Left lung (tissue), 10 donors: ENCODE measurements around the gene MAML1. TPM values are rescaled to one million over a fixed set of nuclear protein-coding genes. Genes with fewer than 3 reads are reported as not detected.

ENCODE experiments used
- ATAC-seq: fragments of 200-7000 bp; cut with Tn5 transposase; one replicate; pipeline ENCODE4 v1.9.1; 2020; ENCODE audit warnings: moderate library complexity
- DNase-seq, 4 donors: peaks; one replicate each; pipeline ENCODE4 v3.0.0-alpha.2; 2013 to 2020
- H3K27ac ChIP-seq, 2 donors: fragments of 200-600 bp; sonication (generic) in 1 of 2; one replicate each; pipeline versions ENCODE4 v1.5.0 to v1.8.0; 2020 to 2021
- H3K27me3 ChIP-seq, 2 donors: fragments of 200-600 bp; sonication (generic) in 1 of 2; one replicate each; pipeline versions ENCODE4 v1.5.0 to v1.8.0; 2020 to 2021
- H3K36me3 ChIP-seq, 2 donors: fragments of 200-600 bp; sonication (generic) in 1 of 2; one replicate each; pipeline versions ENCODE4 v1.5.0 to v1.8.0; 2020 to 2021
- H3K4me1 ChIP-seq, 2 donors: fragments of 200-600 bp; one replicate each; pipeline ENCODE4 v1.8.0; 2021
- H3K4me3 ChIP-seq, 2 donors: fragments of 200-600 bp; sonication (generic) in 1 of 2; one replicate each; pipeline versions ENCODE4 v1.5.0 to v1.8.0; 2020 to 2021; ENCODE audit warnings: mild to moderate bottlenecking in 1 of 2
- H3K9me3 ChIP-seq, 2 donors: fragments of 200-600 bp; sonication (generic) in 1 of 2; one replicate each; pipeline versions ENCODE4 v1.5.0 to v1.8.0; 2020 to 2021
- CTCF ChIP-seq, 2 donors: fragments of 200-600 bp; sonication (generic) in 1 of 2; IDR thresholded peaks; one replicate each; pipeline versions ENCODE4 v1.5.0 to v1.8.0; 2021; ENCODE audit warnings: antibody characterized with exemption in 2 of 2
- intact Hi-C, 2 donors: fragments of 100-400 bp; cut with DNase I; formaldehyde crosslinking; loops; one replicate each; pipeline versions ENCODE4 v1.11.2 to v1.14.2; 2022
- polyA plus RNA-seq, 6 donors: library from polyadenylated mRNA; unstranded; fragments of 120-200 nt; gene quantifications; one replicate each; pipeline ENCODE4 v1.2.1, GENCODE V29; 2013; ENCODE audit not compliant: insufficient read length in 6 of 6
- total RNA-seq, 2 donors: library from RNA; stranded (reverse); fragmentation: NEBNext Ultra II Directional; extraction: Animal tissue kit (Norgen Biotek cat#: 25700); gene quantifications; one replicate each; pipeline ENCODE4 v1.2.1, GENCODE V29; 2021
- donor health status: DM: no; HTN: yes; CAD: no.
- donor health status: DM: no; HTN: no; CAD: no.

MAML1 gene
- total and polyA plus RNA-seq, 8 donors: 23.8 to 48.1 (median 43.9) TPM

- H3K4me1 ChIP-seq: peaks cover 7 to 53% of the 10 kb centered on the region in 2 donors
- no peaks in the 10 kb centered on the region for H3K27me3 ChIP-seq
- H3K4me3 ChIP-seq: no peak overlapping the region
- H3K27ac ChIP-seq: peak overlapping the region in 1 of 2 donors; percentile 11
- intact Hi-C loops: no loop called here
- no peak for DNase-seq
- no peak for ATAC-seq
- H3K36me3 ChIP-seq: peaks cover 0 to 66% of the 10 kb centered on the region in 2 donors
- no peaks in the 10 kb centered on the region for H3K9me3 ChIP-seq
- no peak for TF ChIP-seq CTCF (IDR thresholded peaks at IDR 0.05)
Observed at GRCh38 chr5:179729303-179729702, 3.3 kb upstream of the MAML1 start.

DNA sequence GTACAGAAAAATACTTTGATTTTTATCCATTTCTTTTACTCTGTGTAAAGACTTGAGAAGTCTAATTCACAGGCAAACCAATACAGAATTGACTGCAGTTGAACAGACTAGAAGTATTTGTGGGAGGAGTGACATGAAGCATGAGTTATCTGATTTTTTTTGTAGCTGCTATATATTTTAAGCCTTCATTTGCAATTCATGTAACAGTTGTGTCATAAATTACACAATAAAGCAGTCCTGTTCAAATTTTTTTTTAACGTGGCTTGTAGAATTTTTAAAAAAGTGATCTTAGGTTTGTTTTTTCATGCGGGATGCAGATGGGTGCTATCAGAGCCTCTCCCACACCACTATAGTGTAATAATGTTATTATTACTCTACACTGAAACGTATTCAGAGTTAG is 2.9 kb upstream of the MAML1 start:
- H3K27me3 ChIP-seq: no peaks in the 10 kb centered on the region
- H3K4me3 ChIP-seq: no peak overlapping the region
- H3K36me3 ChIP-seq: peaks cover 0 to 61% of the 10 kb centered on the region in 2 donors
- DNase-seq: no peak
- no peak for ATAC-seq
- peaks cover 10 to 58% of the 10 kb centered on the region in 2 donors for H3K4me1 ChIP-seq
- no peaks in the 10 kb centered on the region for H3K9me3 ChIP-seq
- H3K27ac ChIP-seq: peak overlapping the region in 1 of 2 donors; percentile 96
- intact Hi-C loops: no loop called here
- TF ChIP-seq CTCF (IDR thresholded peaks at IDR 0.05): no peak

DNA sequence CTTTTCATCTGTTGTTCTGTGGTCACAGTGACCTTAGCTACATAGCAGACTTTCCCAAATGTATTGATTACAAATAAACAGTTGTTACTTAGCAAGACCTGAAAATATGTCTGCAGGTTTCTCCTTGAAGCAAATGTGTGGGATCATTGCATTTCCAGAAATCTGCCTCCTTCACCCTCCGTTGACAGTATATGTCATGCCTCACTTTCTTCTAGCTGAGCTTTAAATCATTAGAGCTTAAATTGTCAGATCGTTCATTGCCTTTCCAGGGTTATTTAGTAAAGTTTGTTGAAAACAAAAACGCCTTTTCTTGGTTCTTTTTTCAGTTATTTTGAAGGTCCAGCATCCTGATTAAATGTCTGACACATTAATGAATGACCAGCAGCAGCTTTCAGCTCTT is 2.3 kb upstream of the MAML1 start:
- no peak overlapping the region for H3K4me3 ChIP-seq
- TF ChIP-seq CTCF (IDR thresholded peaks at IDR 0.05): no peak
- ATAC-seq (no peak), DNase-seq (no peak)
- H3K36me3 ChIP-seq: peaks cover 0 to 55% of the 10 kb centered on the region in 2 donors
- peak overlapping the region in 1 of 2 donors; percentile 96 for H3K27ac ChIP-seq
- H3K9me3 ChIP-seq: no peaks in the 10 kb centered on the region
- H3K27me3 ChIP-seq: no peaks in the 10 kb centered on the region
- intact Hi-C loops: no loop called here
- H3K4me1 ChIP-seq: peaks cover 10 to 64% of the 10 kb centered on the region in 2 donors

- Histone ChIP-seq H3K4me3 (no peak overlapping the region), H3K27ac (peak overlapping the region in 1 of 2 donors; percentile 96), H3K9me3 (no peaks in the 10 kb centered on the region), H3K36me3 (peaks cover 0 to 50% of the 10 kb centered on the region in 2 donors), H3K27me3 (no peaks in the 10 kb centered on the region), H3K4me1 (peaks cover 10 to 69% of the 10 kb centered on the region in 2 donors)
- intact Hi-C loops: no loop called here
- no peak for ATAC-seq
- no peak for DNase-seq
- no peak for TF ChIP-seq CTCF (IDR thresholded peaks at IDR 0.05)
Observed at GRCh38 chr5:179730852-179731251, 1.8 kb upstream of the MAML1 start.

DNA sequence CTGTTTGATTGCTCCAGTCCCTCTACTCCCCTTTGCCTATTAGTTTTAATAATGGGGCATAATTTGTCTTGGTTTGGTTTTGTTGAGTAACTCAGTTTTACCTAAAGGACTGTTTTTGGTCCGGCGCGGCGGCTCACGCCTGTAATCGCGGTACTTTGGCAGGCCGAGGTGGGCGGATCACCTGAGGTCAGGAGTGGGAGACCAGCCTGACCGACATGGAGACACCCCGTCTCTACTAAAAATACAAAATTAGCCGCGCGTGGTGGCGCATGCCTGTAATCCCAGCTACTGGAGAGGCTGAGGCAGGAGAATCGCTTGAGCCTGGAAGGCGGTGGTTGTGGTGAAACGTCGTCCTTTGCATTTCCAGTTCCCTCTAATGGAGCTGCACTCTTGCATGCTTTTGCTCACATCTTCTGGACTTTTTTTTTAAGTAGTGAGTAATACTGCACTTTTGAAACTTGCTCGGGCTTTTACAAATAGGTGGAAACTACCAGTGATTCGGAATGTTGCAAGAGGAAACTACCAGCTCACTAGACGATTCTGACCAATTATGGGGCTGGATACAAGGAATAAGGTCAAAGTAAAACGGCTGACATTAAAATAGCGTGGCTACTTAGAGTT is 721 bp upstream of the MAML1 start:
- peaks cover 0 to 40% of the 10 kb centered on the region in 2 donors for H3K36me3 ChIP-seq
- H3K9me3 ChIP-seq: no peaks in the 10 kb centered on the region
- H3K4me1 ChIP-seq: peaks cover 10 to 75% of the 10 kb centered on the region in 2 donors
- intact Hi-C loops: no loop called here
- peak overlapping the region; percentile 95 to 96 for H3K27ac ChIP-seq
- peak overlapping the region; percentile 64 to 81 for H3K4me3 ChIP-seq
- DNase-seq (peak in 2 of 4 donors; percentile 41 to 82), ATAC-seq (peak; percentile 9)
- TF ChIP-seq CTCF (IDR thresholded peaks at IDR 0.05): no peak
- no peaks in the 10 kb centered on the region for H3K27me3 ChIP-seq
